ENCODE results near the gene MAP4K5.

Gene MAP4K5

GRCh38 chr14:50534416-50534815, 2.0 kb upstream of the MAP4K5 start:
- no peak for DNase-seq
- in situ Hi-C loops (cut with MboI; ENCODE audit: low pct_unique_long_range_greater_than_20kb, low sequenced_read_pairs): loop anchor here (25.0 kb wide), 1 partner anchor 197 kb away; no protein-coding TSS in a partner anchor

DNA sequence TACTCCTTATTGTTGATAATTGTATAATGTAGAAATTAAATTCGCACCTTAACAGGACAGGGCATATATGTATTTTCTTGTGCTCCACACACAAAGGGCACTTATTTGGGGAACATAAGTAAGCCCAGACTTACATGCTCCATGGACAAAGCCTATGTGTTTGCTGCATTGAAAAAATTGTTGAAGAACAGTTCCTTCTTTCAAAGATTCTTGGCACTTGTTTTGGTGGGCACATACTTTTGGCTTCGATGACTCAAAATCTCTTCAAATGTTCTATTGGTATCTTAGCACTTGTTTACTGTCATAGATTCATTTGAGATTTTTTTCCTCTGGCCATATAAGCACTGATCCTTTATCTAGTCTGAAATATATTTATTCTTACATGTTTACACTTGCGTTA, 1.4 kb upstream of the MAP4K5 start:
- in situ Hi-C loops (cut with MboI; ENCODE audit: low pct_unique_long_range_greater_than_20kb, low sequenced_read_pairs): loop anchor here (25.0 kb wide), 1 partner anchor 197 kb away; no protein-coding TSS in a partner anchor
- DNase-seq: no peak

GRCh38 chr14:50533241-50533705, 904 bp upstream of the MAP4K5 start:
- in situ Hi-C loops (cut with MboI; ENCODE audit: low pct_unique_long_range_greater_than_20kb, low sequenced_read_pairs): loop anchor here (25.0 kb wide), 1 partner anchor 196 kb away; no protein-coding TSS in a partner anchor
- DNase-seq: no peak

GRCh38 chr14:50531595-50532501, 521 bp downstream of the MAP4K5 start:
- in situ Hi-C loops (cut with MboI; ENCODE audit: low pct_unique_long_range_greater_than_20kb, low sequenced_read_pairs): loop anchor here (25.0 kb wide), 1 partner anchor 195 kb away; no protein-coding TSS in a partner anchor
- peak; percentile 58 for DNase-seq

DNA sequence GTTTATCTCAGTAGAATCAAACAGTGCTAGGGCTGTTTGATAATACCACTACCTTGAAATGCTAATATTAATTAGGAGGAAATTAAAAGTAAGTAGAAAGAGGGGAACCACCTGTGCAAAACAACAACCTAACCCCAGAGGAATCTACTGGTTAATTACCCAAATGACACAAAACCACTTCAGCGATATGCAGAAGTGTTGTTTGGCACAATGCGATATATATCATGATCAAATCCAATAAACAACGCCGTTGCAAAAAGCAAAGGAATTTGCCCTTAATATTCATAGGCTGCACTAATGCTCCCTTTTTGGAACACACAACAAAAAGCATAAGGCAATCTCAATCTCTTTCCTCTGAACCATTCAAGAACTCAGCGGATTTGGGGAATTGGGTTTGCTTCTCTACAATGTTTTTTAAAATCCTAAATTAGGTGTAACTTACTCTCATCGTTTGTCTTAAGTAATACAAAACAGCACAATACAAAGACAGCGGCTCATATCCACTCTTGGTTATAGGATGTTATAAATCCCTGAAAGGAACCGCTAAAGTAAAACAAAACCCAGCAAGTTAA, 1.5 kb downstream of the MAP4K5 start:
- in situ Hi-C loops (cut with MboI; ENCODE audit: low pct_unique_long_range_greater_than_20kb, low sequenced_read_pairs): loop anchor here (25.0 kb wide), 1 partner anchor 194 kb away; no protein-coding TSS in a partner anchor
- DNase-seq: no peak

DNA sequence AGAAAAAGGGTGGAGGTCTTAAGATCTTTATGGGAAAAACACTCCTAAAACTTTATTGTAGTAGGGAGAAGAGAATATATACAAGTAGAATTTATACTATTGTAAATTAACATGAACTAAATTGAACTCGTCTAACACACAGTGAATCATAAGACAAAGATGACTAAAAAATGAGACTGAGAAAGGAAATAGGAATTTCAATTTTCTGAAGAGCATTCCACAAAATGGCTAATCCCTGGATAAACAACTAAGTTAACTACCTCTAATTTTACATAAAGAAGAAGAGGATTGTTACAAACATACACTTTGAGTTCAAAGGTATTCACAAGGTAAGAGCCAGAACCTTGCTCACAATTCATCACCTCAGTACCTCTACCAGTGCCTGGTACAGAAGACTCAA, 2.0 kb downstream of the MAP4K5 start:
- DNase-seq: no peak
- in situ Hi-C loops (cut with MboI; ENCODE audit: low pct_unique_long_range_greater_than_20kb, low sequenced_read_pairs): loop anchor here (25.0 kb wide), 1 partner anchor 193 kb away; no protein-coding TSS in a partner anchor

- in situ Hi-C loops (cut with MboI; ENCODE audit: low pct_unique_long_range_greater_than_20kb, low sequenced_read_pairs): loop anchor here (25.0 kb wide), 1 partner anchor 192 kb away; no protein-coding TSS in a partner anchor
- DNase-seq: no peak
Measured at GRCh38 chr14:50529288-50530179, 2.8 kb downstream of the MAP4K5 start.

DNA sequence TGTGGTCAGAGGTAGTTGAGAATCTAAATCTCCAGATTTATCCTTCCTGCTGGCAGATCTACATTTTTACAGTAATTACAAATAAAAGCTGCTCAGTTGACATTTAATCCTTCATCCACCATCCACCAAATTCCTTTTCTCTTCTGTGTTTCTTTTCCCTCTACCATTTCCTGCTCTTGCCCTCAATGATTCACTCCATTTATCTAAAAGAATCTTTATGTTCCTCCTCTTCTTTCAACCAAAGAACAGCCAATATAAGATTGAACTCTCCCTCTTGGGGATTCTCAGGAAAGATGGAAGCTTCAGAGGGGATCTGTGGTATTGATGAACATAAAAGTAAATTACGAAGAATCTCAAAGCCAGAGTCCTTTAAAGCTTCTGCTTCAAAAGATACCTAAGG, 4.4 kb downstream of the MAP4K5 start:
- no peak for DNase-seq
- in situ Hi-C loops (cut with MboI; ENCODE audit: low pct_unique_long_range_greater_than_20kb, low sequenced_read_pairs): loop anchor here (25.0 kb wide), 1 partner anchor 191 kb away; no protein-coding TSS in a partner anchor

GRCh38 chr14:50524731-50525515, 7.4 kb downstream of the MAP4K5 start:
- peak; percentile 52 for DNase-seq
- in situ Hi-C loops (cut with MboI; ENCODE audit: low pct_unique_long_range_greater_than_20kb, low sequenced_read_pairs): loop anchor here (25.0 kb wide), 1 partner anchor 188 kb away; no protein-coding TSS in a partner anchor

- in situ Hi-C loops (cut with MboI; ENCODE audit: low pct_unique_long_range_greater_than_20kb, low sequenced_read_pairs): no loop called here
- DNase-seq: no peak
Measured at GRCh38 chr14:50524060-50524459, 8.3 kb downstream of the MAP4K5 start.

- no peak for DNase-seq
- in situ Hi-C loops (cut with MboI; ENCODE audit: low pct_unique_long_range_greater_than_20kb, low sequenced_read_pairs): no loop called here
Measured at GRCh38 chr14:50523271-50524041, 8.9 kb downstream of the MAP4K5 start.

GRCh38 chr14:50521912-50522341, 10.4 kb downstream of the MAP4K5 start:
- DNase-seq: no peak
- in situ Hi-C loops (cut with MboI; ENCODE audit: low pct_unique_long_range_greater_than_20kb, low sequenced_read_pairs): no loop called here

DNA sequence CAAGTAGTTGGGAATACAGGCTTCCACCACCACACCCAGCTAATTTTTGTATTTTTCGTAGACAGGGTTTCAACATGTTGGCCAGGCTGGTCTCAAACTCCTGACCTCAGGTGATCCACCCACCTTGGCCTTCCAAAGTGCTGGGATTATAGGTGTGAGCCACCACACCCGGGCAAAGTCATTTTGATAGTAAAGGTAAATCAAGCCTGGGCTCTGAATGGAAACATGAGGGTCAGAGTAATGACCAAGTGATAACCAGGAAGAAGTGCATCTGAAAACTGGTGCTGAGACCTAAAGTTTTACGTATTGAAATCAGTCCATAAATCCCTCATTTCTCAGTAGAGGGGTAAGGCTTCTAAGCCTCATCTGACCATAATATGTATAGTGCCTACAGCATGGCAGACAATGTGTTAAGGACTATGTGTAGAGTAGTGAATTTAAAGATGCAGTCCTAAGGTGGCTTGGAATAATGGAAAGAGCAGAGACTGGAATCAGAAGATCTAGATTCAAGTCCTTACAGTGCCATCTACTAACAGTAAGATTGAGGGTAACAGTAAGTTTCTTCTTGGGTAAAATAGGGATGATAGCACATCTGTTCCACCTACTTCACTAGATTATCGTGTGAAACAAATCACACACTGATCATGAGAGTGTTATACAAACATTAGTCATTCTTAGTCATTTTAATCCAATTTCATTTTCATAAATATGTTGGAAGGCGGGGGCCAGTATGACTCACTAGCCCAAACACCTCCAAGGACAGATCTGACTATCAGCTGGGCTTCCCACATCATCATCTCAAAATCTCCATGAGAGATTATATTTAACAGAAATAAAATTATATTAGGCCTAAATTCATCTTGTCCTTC, 11.2 kb downstream of the MAP4K5 start:
- in situ Hi-C loops (cut with MboI; ENCODE audit: low pct_unique_long_range_greater_than_20kb, low sequenced_read_pairs): no loop called here
- no peak for DNase-seq

- in situ Hi-C loops (cut with MboI; ENCODE audit: low pct_unique_long_range_greater_than_20kb, low sequenced_read_pairs): no loop called here
Measured at GRCh38 chr14:50516091-50516490, 16.3 kb downstream of the MAP4K5 start.

GRCh38 chr14:50512463-50512862, 19.9 kb downstream of the MAP4K5 start:
- DNase-seq: no peak
- in situ Hi-C loops (cut with MboI; ENCODE audit: low pct_unique_long_range_greater_than_20kb, low sequenced_read_pairs): no loop called here

More at GRCh38 chr14:50516091-50516490, 16.3 kb downstream of the MAP4K5 start:
- no peak for DNase-seq

DNA sequence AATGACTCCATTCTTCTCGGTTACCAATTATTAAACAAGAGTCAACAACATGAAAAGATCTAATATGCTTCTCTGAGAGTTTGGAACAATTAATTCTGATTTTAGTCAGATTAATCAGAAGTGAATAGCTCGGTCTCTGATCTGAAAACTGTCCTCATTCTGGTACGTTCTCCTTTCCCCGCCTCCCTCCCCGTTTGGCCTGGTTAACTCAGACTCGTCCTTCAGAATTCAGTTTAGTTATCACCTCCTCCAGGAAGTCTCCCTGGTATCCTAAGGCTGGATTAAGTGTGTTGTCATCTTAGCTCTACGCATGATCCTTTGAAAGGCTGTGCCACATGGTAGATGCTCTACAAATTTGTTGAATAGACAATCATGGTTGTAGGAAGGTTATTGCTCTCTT, 22.2 kb downstream of the MAP4K5 start:
- in situ Hi-C loops (cut with MboI; ENCODE audit: low pct_unique_long_range_greater_than_20kb, low sequenced_read_pairs): no loop called here
- no peak for DNase-seq

Data from KBM-7 (cell line).